Esophagus muscularis mucosa (tissue), 4 donors: ENCODE data around the gene ATP7B. TPM values are rescaled to one million over a fixed set of nuclear protein-coding genes. Genes with fewer than 3 reads are reported as not detected.
"Not testable (repeated sequence)": the region's sequence is repeated elsewhere in the genome, so short reads cannot be mapped to it uniquely, and the experiment has no call there.

Experiments used
- DNase-seq: peaks from one replicate; pipeline ENCODE4 v3.0.0-alpha.2; 2017; ENCODE audit errors: extremely low spot score
- H3K27ac ChIP-seq, 4 donors: fragments of 200-600 bp; sonication (generic); replicated peaks in 1 of 4; 1 replicate in 3 of 4; 2 replicates in 1 of 4; pipeline ENCODE4 v1.5.1; 2016 to 2019; ENCODE audit warnings: mild to moderate bottlenecking in 1 of 4
- H3K27me3 ChIP-seq, 4 donors: fragments of 200-600 bp; sonication (generic); one replicate each; pipeline versions ENCODE4 v1.5.1 to v1.6.0; 2016 to 2019
- H3K36me3 ChIP-seq, 4 donors: fragments of 200-600 bp; sonication (generic); one replicate each; pipeline ENCODE4 v1.5.1; 2016 to 2019
- H3K4me1 ChIP-seq, 4 donors: fragments of 200-600 bp; sonication (generic); one replicate each; pipeline ENCODE4 v1.5.1; 2016 to 2019
- H3K4me3 ChIP-seq, 4 donors: fragments of 200-600 bp; sonication (generic); 1 replicate in 2 of 4; 2 replicates in 2 of 4; pipeline ENCODE4 v1.5.1; 2016 to 2019; ENCODE audit warnings: mild to moderate bottlenecking in 4 of 4, moderate library complexity in 1 of 4
- H3K9me3 ChIP-seq, 4 donors: fragments of 200-600 bp; sonication (generic); 1 replicate in 3 of 4; 2 replicates in 1 of 4; pipeline ENCODE4 v1.5.1; 2016 to 2019
- CTCF ChIP-seq, 3 experiments: fragments of 200-600 bp in 2 of 3; fragments of 450-650 bp in 1 of 3; sonication (generic) in 2 of 3; IDR thresholded peaks; one replicate each; pipeline ENCODE4 v1.5.1; 2017 to 2019; ENCODE audit warnings: antibody characterized with exemption in 3 of 3, mild to moderate bottlenecking in 2 of 3, moderate library complexity in 1 of 3
- EP300 ChIP-seq: sonication (generic); formaldehyde crosslinking; IDR thresholded peaks from one replicate; pipeline ENCODE4 v1.6.1; 2017; ENCODE audit warnings: antibody characterized with exemption
- POLR2A ChIP-seq: fragments of 450-650 bp; IDR thresholded peaks from one replicate; pipeline ENCODE4 v1.6.1; 2017; ENCODE audit warnings: antibody characterized with exemption, moderate library complexity, mild to moderate bottlenecking, low read depth
- POLR2AphosphoS5 ChIP-seq, 2 donors: sonication (generic); formaldehyde crosslinking; IDR thresholded peaks; one replicate each; pipeline ENCODE4 v1.6.1; 2017; ENCODE audit warnings: antibody characterized with exemption in 2 of 2
- WGBS: methylation state at CpG from one replicate; pipeline ENCODE4 v1.1.5; 2018; 5-methylcytosine and 5-hydroxymethylcytosine counted together
- intact Hi-C: fragments of 100-400 bp; cut with DNase I; formaldehyde crosslinking; loops from one replicate; pipeline ENCODE4 v1.15.1; 2023
- total RNA-seq, 4 donors: library from RNA; depleted of rRNA; stranded (reverse); fragments of >200 nt; gene quantifications; one replicate each; pipeline versions ENCODE4 v1.1.0 to v1.2.1, GENCODE V29; 2016

The ATP7B gene
- total RNA-seq, 4 donors from 2014 or later: 2.5 to 5.2 (median 4.4) TPM

- TF ChIP-seq POLR2A: no peak
- no peak for TF ChIP-seq EP300
- no peak for TF ChIP-seq POLR2AphosphoS5 (IDR thresholded peaks at IDR 0.05)
- TF ChIP-seq CTCF (IDR thresholded peaks at IDR 0.05): no peak
- H3K27ac ChIP-seq: no peak overlapping the region
- no peaks in the 10 kb centered on the region for H3K36me3 ChIP-seq
- 81% methylated on average over 3 of the region's 3 CpGs for WGBS
- H3K4me1 ChIP-seq: no peaks in the 10 kb centered on the region
- intact Hi-C loops: no loop called here
- DNase-seq: no peak
- no peaks in the 10 kb centered on the region for H3K9me3 ChIP-seq
- H3K4me3 ChIP-seq: no peak overlapping the region
- H3K27me3 ChIP-seq: no peaks in the 10 kb centered on the region
Measured at GRCh38 chr13:52043675-52044074, 32.4 kb upstream of the ATP7B start.

- 91% methylated on average over 1 of the region's 1 CpG for WGBS
- Histone ChIP-seq H3K36me3 (no peaks in the 10 kb centered on the region), H3K27me3 (no peaks in the 10 kb centered on the region), H3K4me1 (no peaks in the 10 kb centered on the region), H3K9me3 (no peaks in the 10 kb centered on the region), H3K4me3 (no peak overlapping the region), H3K27ac (no peak overlapping the region)
- no peak for DNase-seq
- no peak for TF ChIP-seq POLR2A
- no peak for TF ChIP-seq CTCF (IDR thresholded peaks at IDR 0.05)
- no peak for TF ChIP-seq EP300
- TF ChIP-seq POLR2AphosphoS5 (IDR thresholded peaks at IDR 0.05): no peak
- intact Hi-C loops: no loop called here
Measured at GRCh38 chr13:52036037-52036436, 24.8 kb upstream of the ATP7B start.

- no peak overlapping the region for H3K27ac ChIP-seq
- H3K9me3 ChIP-seq: no peaks in the 10 kb centered on the region
- no peak overlapping the region for H3K4me3 ChIP-seq
- peaks cover 0 to 1% (median 0%) of the 10 kb centered on the region in 4 donors for H3K4me1 ChIP-seq
- intact Hi-C loops: no loop called here
- H3K27me3 ChIP-seq: no peaks in the 10 kb centered on the region
- no peak for TF ChIP-seq POLR2A
- TF ChIP-seq POLR2AphosphoS5 (IDR thresholded peaks at IDR 0.05): no peak
- TF ChIP-seq EP300: no peak
- TF ChIP-seq CTCF (IDR thresholded peaks at IDR 0.05): no peak
- 75% methylated on average over 5 of the region's 5 CpGs for WGBS
- no peak for DNase-seq
- H3K36me3 ChIP-seq: no peaks in the 10 kb centered on the region
Measured at GRCh38 chr13:52034616-52035226, 23.5 kb upstream of the ATP7B start.

GRCh38 chr13:52033039-52033438, 21.8 kb upstream of the ATP7B start:
- intact Hi-C loops: no loop called here
- Histone ChIP-seq H3K9me3 (no peaks in the 10 kb centered on the region), H3K27ac (no peak overlapping the region), H3K4me1 (peaks cover 0 to 7% (median 0%) of the 10 kb centered on the region in 4 donors), H3K4me3 (no peak overlapping the region), H3K27me3 (no peaks in the 10 kb centered on the region), H3K36me3 (peaks cover 0 to 13% (median 10%) of the 10 kb centered on the region in 4 donors)
- no peak for TF ChIP-seq POLR2AphosphoS5 (IDR thresholded peaks at IDR 0.05)
- TF ChIP-seq CTCF (IDR thresholded peaks at IDR 0.05): no peak
- TF ChIP-seq EP300: no peak
- no peak for TF ChIP-seq POLR2A
- 83% methylated on average over 2 of the region's 2 CpGs for WGBS
- no peak for DNase-seq

- intact Hi-C loops: not testable (repeated sequence)
- 99% methylated on average over 6 of the region's 6 CpGs for WGBS
- peaks cover 0 to 20% (median 14%) of the 10 kb centered on the region in 4 donors for H3K36me3 ChIP-seq
Measured at GRCh38 chr13:52030401-52030800, 19.2 kb upstream of the ATP7B start.

More at GRCh38 chr13:52030401-52030800, 19.2 kb upstream of the ATP7B start:
- not testable (repeated sequence) for DNase-seq, H3K9me3 ChIP-seq, H3K27ac ChIP-seq, H3K27me3 ChIP-seq, H3K4me3 ChIP-seq
- peaks cover 0 to 18% (median 0%) of the 10 kb centered on the region in 4 donors for H3K4me1 ChIP-seq
